CD14-positive monocyte (primary cell): Measurements from ENCODE around the gene TOMM40L. TPM values are rescaled to one million over a fixed set of nuclear protein-coding genes. Genes with fewer than 3 reads are reported as not detected.

Experiments used
- DNase-seq, 3 donors: peaks; one replicate each; pipeline ENCODE4 v3.0.0-alpha.2; 2011 to 2022
- H2AFZ ChIP-seq: 2 replicates; pipeline ENCODE4 v1.6.0; 2012; ENCODE audit warnings: mild to moderate bottlenecking, low read depth, low read length, inconsistent platforms; ENCODE audit not compliant: insufficient read depth, poor library complexity, severe bottlenecking
- H3K27ac ChIP-seq, 2 donors: 1 replicate in 1 of 2; 2 replicates in 1 of 2; pipeline ENCODE4 v1.5.1; 2012 to 2013; ENCODE audit warnings: low read length in 2 of 2, control low read depth in 1 of 2, inconsistent platforms in 1 of 2, low read depth in 1 of 2, mild to moderate bottlenecking in 1 of 2
- H3K27me3 ChIP-seq, 2 donors: one replicate each; pipeline versions ENCODE4 v1.6.0 to v1.6.1; 2011 to 2013; ENCODE audit warnings: low read length in 2 of 2; ENCODE audit not compliant: control insufficient read depth in 2 of 2, insufficient read depth in 2 of 2
- H3K36me3 ChIP-seq, 2 donors: replicated peaks in 1 of 2; 1 replicate in 1 of 2; 2 replicates in 1 of 2; pipeline versions ENCODE4 v1.5.1 to v1.6.1; 2012 to 2013; ENCODE audit warnings: low read length in 2 of 2, control low read depth in 1 of 2, inconsistent platforms in 1 of 2, mild to moderate bottlenecking in 1 of 2; ENCODE audit not compliant: insufficient read depth in 2 of 2, control insufficient read depth in 1 of 2
- H3K4me1 ChIP-seq, 2 donors: 1 replicate in 1 of 2; 2 replicates in 1 of 2; pipeline versions ENCODE4 v1.5.1 to v1.6.1; 2012 to 2013; ENCODE audit warnings: low read length in 2 of 2, control low read depth in 1 of 2, inconsistent platforms in 1 of 2, mild to moderate bottlenecking in 1 of 2, moderate library complexity in 1 of 2; ENCODE audit not compliant: insufficient read depth in 2 of 2, control insufficient read depth in 1 of 2
- H3K4me2 ChIP-seq: replicated peaks from 2 replicates; pipeline ENCODE3; 2012; ENCODE audit warnings: low read length, moderate library complexity, mild to moderate bottlenecking; ENCODE audit not compliant: poor library complexity, severe bottlenecking; ENCODE audit errors: extremely low read depth
- H3K4me3 ChIP-seq, 3 experiments: fragments of 200-600 bp in 1 of 3; sonication (generic) in 1 of 3; replicated peaks in 1 of 3; 1 replicate in 2 of 3; 2 replicates in 1 of 3; pipeline ENCODE4 v1.5.1; 2011 to 2013; ENCODE audit warnings: low read length in 3 of 3, mild to moderate bottlenecking in 3 of 3, control low read depth in 2 of 3, low read depth in 2 of 3, inconsistent platforms in 1 of 3, moderate library complexity in 1 of 3
- H3K79me2 ChIP-seq: 2 replicates; pipeline ENCODE4 v1.6.0; 2012; ENCODE audit warnings: mild to moderate bottlenecking, control low read depth, inconsistent platforms, low read length, moderate library complexity; ENCODE audit not compliant: insufficient read depth
- H3K9ac ChIP-seq: 2 replicates; pipeline ENCODE4 v1.6.0; 2017; ENCODE audit warnings: low read length, mild to moderate bottlenecking; ENCODE audit not compliant: insufficient read depth, poor library complexity, severe bottlenecking
- H3K9me3 ChIP-seq, 2 donors: replicated peaks in 1 of 2; 1 replicate in 1 of 2; 2 replicates in 1 of 2; pipeline versions ENCODE4 v1.5.1 to v1.6.1; 2012 to 2013; ENCODE audit warnings: low read length in 2 of 2, control low read depth in 1 of 2; ENCODE audit not compliant: control insufficient read depth in 1 of 2, insufficient read depth in 1 of 2
- H4K20me1 ChIP-seq: 2 replicates; pipeline ENCODE4 v1.6.0; 2012; ENCODE audit warnings: mild to moderate bottlenecking, low read length, control low read depth, moderate library complexity; ENCODE audit not compliant: insufficient read depth
- H3K27ac Mint-ChIP-seq, 7 donors: one replicate each; pipeline ENCODE4 v1.8.0; 2020; ENCODE audit warnings: mild to moderate bottlenecking in 7 of 7, mixed read lengths in 7 of 7, moderate library complexity in 6 of 7, inconsistent platforms in 2 of 7
- H3K27me3 Mint-ChIP-seq, 3 donors: one replicate each; pipeline ENCODE4 v1.8.0; 2021 to 2022; ENCODE audit warnings: low read depth in 3 of 3, mild to moderate bottlenecking in 3 of 3, mixed read lengths in 3 of 3, moderate library complexity in 3 of 3, inconsistent platforms in 1 of 3
- H3K36me3 Mint-ChIP-seq, 2 donors: one replicate each; pipeline ENCODE4 v1.8.0; 2020; ENCODE audit warnings: mixed read lengths in 2 of 2, inconsistent platforms in 1 of 2, mild to moderate bottlenecking in 1 of 2
- H3K4me1 Mint-ChIP-seq: one replicate; pipeline ENCODE4 v1.8.0; 2020; ENCODE audit warnings: mild to moderate bottlenecking, mixed read lengths
- H3K4me3 Mint-ChIP-seq, 2 donors: one replicate each; pipeline ENCODE4 v1.8.0; 2020; ENCODE audit warnings: mild to moderate bottlenecking in 2 of 2, mixed read lengths in 2 of 2, moderate library complexity in 1 of 2
- H3K9me3 Mint-ChIP-seq, 7 donors: one replicate each; pipeline ENCODE4 v1.8.0; 2020 to 2022; ENCODE audit warnings: mixed read lengths in 7 of 7, mild to moderate bottlenecking in 6 of 7, moderate library complexity in 6 of 7, inconsistent platforms in 2 of 7
- whole genome bisulfite sequencing: methylation state at CpG from one replicate; pipeline ENCODE4 v1.1.5; 2013; ENCODE audit warnings: missing lambda C conversion rate; ENCODE audit not compliant: insufficient coverage; 5-methylcytosine and 5-hydroxymethylcytosine counted together
- intact Hi-C, 2 donors: fragments of 100-400 bp; cut with micrococcal nuclease; formaldehyde crosslinking; loops; one replicate each; pipeline versions ENCODE4 v1.15.0 to v1.15.1; 2023
- polyA plus RNA-seq, 3 donors: library from polyadenylated mRNA; depleted of rRNA in 1 of 3; unstranded in 2 of 3; stranded (reverse) in 1 of 3; fragments of 300-500 nt in 2 of 3; fragments of >200 nt in 1 of 3; fragmentation: Illumina TruSeq in 2 of 3; gene quantifications; 1 replicate in 2 of 3; 2 replicates in 1 of 3; pipeline ENCODE4 v1.2.3, GENCODE V29; 2012 to 2021
- TF ChIP-seq, protein P1 (sequence below): fragments of 200-600 bp; IDR thresholded peaks from one replicate; pipeline ENCODE4 v1.8.0; 2022; ENCODE audit warnings: antibody characterized with exemption, mild to moderate bottlenecking

TOMM40L gene
- polyA plus RNA-seq, 3 donors: 3.8 to 31.5 (median 5.2) TPM

DNA sequence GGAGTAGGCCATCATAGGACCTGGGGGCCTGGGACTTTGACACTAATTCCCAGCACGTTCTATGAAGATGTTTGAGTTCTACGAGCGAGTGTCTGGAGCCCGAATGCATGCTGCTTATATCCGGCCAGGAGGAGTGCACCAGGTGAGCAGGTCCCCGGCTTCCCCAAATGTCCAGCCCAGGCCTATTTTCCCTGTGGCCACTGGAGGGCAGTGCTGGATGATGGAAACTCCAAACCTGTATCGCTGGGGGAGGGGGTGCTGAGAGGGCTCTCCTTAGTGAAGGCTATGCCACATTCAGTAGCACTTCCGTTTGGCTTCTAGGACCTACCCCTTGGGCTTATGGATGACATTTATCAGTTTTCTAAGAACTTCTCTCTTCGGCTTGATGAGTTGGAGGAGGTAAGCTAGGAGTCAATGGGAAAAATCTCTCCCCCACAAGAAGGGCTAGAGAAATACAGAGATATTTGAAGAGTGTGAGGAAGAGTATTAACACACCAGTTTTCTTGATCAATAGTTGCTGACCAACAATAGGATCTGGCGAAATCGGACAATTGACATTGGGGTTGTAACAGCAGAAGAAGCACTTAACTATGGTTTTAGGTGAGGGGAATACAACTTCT is 16.0 kb upstream of the TOMM40L start:
- H3K4me3 Mint-ChIP-seq: no peak overlapping the region
- H3K9ac ChIP-seq: no peak overlapping the region
- no peaks in the 10 kb centered on the region for H3K27me3 ChIP-seq
- no peaks in the 10 kb centered on the region for H3K27me3 Mint-ChIP-seq
- peaks cover 39% of the 10 kb centered on the region for H3K4me1 Mint-ChIP-seq
- intact Hi-C loops: loop anchor here in 1 of 2 donors (1.0 to 5.0 kb wide), 3 partner anchors 15 to 167 kb away; no protein-coding TSS in a partner anchor
- no peaks in the 10 kb centered on the region for H3K9me3 ChIP-seq
- peak overlapping the region in 1 of 2 donors; percentile 6 for H3K27ac ChIP-seq
- H3K36me3 ChIP-seq: peaks cover 75 to 90% of the 10 kb centered on the region in 2 donors
- H3K36me3 Mint-ChIP-seq: peaks cover 74 to 87% of the 10 kb centered on the region in 2 donors
- peaks cover 29 to 39% of the 10 kb centered on the region in 2 donors for H3K4me1 ChIP-seq
- no peak overlapping the region for H2AFZ ChIP-seq
- peaks cover 0 to 2% (median 0%) of the 10 kb centered on the region in 7 donors for H3K9me3 Mint-ChIP-seq
- 36% methylated on average over 6 of the region's 11 CpGs for WGBS
- TF ChIP-seq, protein P1, sequence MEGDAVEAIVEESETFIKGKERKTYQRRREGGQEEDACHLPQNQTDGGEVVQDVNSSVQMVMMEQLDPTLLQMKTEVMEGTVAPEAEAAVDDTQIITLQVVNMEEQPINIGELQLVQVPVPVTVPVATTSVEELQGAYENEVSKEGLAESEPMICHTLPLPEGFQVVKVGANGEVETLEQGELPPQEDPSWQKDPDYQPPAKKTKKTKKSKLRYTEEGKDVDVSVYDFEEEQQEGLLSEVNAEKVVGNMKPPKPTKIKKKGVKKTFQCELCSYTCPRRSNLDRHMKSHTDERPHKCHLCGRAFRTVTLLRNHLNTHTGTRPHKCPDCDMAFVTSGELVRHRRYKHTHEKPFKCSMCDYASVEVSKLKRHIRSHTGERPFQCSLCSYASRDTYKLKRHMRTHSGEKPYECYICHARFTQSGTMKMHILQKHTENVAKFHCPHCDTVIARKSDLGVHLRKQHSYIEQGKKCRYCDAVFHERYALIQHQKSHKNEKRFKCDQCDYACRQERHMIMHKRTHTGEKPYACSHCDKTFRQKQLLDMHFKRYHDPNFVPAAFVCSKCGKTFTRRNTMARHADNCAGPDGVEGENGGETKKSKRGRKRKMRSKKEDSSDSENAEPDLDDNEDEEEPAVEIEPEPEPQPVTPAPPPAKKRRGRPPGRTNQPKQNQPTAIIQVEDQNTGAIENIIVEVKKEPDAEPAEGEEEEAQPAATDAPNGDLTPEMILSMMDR: peak; percentile 96
- peaks cover 66% of the 10 kb centered on the region for H3K79me2 ChIP-seq
- H3K4me2 ChIP-seq: no peak overlapping the region
- DNase-seq: peak; percentile 76 to 87 (median 87)
- no peaks in the 10 kb centered on the region for H4K20me1 ChIP-seq
- no peak overlapping the region for H3K4me3 ChIP-seq
- H3K27ac Mint-ChIP-seq: peak overlapping the region; percentile 47 to 94 (median 85)

DNA sequence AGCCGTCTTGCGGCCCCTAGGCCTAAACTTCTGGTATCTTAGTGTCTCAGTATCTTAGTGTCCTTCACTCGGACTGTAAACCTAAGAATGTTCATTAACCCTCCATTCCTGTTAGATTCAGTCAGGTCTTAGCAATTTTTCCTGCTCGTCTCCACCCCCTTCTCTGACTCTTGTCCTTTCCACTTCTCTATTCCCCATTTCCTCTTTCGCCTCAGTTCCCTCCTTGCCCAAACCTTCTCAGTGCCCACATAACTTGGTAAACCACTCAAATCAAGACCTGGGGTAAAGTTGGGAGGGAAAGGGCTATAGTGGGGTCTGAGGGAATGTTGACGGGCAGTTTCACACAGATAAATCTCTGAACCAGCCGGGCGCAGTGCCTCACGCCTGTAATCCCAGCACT is 11.5 kb upstream of the TOMM40L start:
- H3K9me3 Mint-ChIP-seq: no peaks in the 10 kb centered on the region
- H3K36me3 Mint-ChIP-seq: peaks cover 72 to 74% of the 10 kb centered on the region in 2 donors
- no peak overlapping the region for H2AFZ ChIP-seq
- no peaks in the 10 kb centered on the region for H3K27me3 ChIP-seq
- H4K20me1 ChIP-seq: peaks cover 30% of the 10 kb centered on the region
- peak overlapping the region; percentile 98 to 100 (median 100) for H3K27ac Mint-ChIP-seq
- peak overlapping the region; percentile 100 for H3K4me2 ChIP-seq
- peaks cover 48 to 57% of the 10 kb centered on the region in 2 donors for H3K4me1 ChIP-seq
- peak overlapping the region; percentile 99 to 100 for H3K4me3 Mint-ChIP-seq
- peaks cover 0 to 1% (median 0%) of the 10 kb centered on the region in 3 donors for H3K27me3 Mint-ChIP-seq
- TF ChIP-seq, protein P1: no peak
- H3K9ac ChIP-seq: peak overlapping the region; percentile 97
- peak; percentile 72 to 80 (median 79) for DNase-seq
- intact Hi-C loops: loop anchor here in 1 of 2 donors (5.0 kb wide), 1 partner anchor 78 kb away; no protein-coding TSS in a partner anchor
- H3K27ac ChIP-seq: peak overlapping the region; percentile 98 to 100
- H3K4me3 ChIP-seq: peak overlapping the region; percentile 91 to 98 (median 96)
- H3K9me3 ChIP-seq: no peaks in the 10 kb centered on the region
- peaks cover 57 to 61% of the 10 kb centered on the region in 2 donors for H3K36me3 ChIP-seq
- WGBS: 19% methylated on average over 4 of the region's 9 CpGs
- H3K79me2 ChIP-seq: peaks cover 84% of the 10 kb centered on the region
- H3K4me1 Mint-ChIP-seq: peaks cover 56% of the 10 kb centered on the region
